Neural progenitor cell (in vitro differentiated cells): ENCODE data around the gene CAPG. TPM values are rescaled to one million over a fixed set of nuclear protein-coding genes. Genes with fewer than 3 reads are reported as not detected.

Experiments
- DNase-seq: peaks from one replicate; pipeline ENCODE4 v3.0.0-alpha.2; 2016; ENCODE audit warnings: low spot score
- H2AFZ ChIP-seq: fragments of 200-600 bp; sonication (generic); replicated peaks from 2 replicates; pipeline ENCODE4 v1.6.1; 2016; ENCODE audit warnings: antibody characterized with exemption
- H3F3A ChIP-seq: fragments of 200-600 bp; sonication (generic); 2 replicates; pipeline ENCODE4 v1.6.1; 2016; ENCODE audit warnings: antibody characterized with exemption, low read depth
- H3K27ac ChIP-seq: fragments of 200-600 bp; sonication (generic); 2 replicates; pipeline ENCODE4 v1.5.1; 2016; ENCODE audit warnings: mild to moderate bottlenecking
- H3K27me3 ChIP-seq: fragments of 200-600 bp; sonication (generic); 2 replicates; pipeline ENCODE4 v1.6.1; 2016; ENCODE audit warnings: mild to moderate bottlenecking, moderate library complexity
- H3K36me3 ChIP-seq: fragments of 200-600 bp; sonication (generic); 2 replicates; pipeline ENCODE4 v1.5.1; 2016
- H3K4me1 ChIP-seq: fragments of 200-600 bp; sonication (generic); 2 replicates; pipeline ENCODE4 v1.6.1; 2016; ENCODE audit warnings: mixed run types
- H3K4me2 ChIP-seq: fragments of 200-600 bp; sonication (generic); 2 replicates; pipeline ENCODE4 v1.6.1; 2016
- H3K4me3 ChIP-seq: fragments of 200-600 bp; sonication (generic); 2 replicates; pipeline ENCODE4 v1.5.1; 2016
- H3K79me2 ChIP-seq: fragments of 200-600 bp; sonication (generic); 2 replicates; pipeline ENCODE4 v1.6.1; 2016; ENCODE audit warnings: low read depth
- H3K9ac ChIP-seq: fragments of 200-600 bp; sonication (generic); 2 replicates; pipeline ENCODE4 v1.6.1; 2016
- H3K9me3 ChIP-seq: fragments of 200-600 bp; sonication (generic); 2 replicates; pipeline ENCODE4 v1.5.1; 2016; ENCODE audit warnings: low read depth
- H4K20me1 ChIP-seq: fragments of 200-600 bp; sonication (generic); 2 replicates; pipeline ENCODE4 v1.6.1; 2016; ENCODE audit warnings: low read depth
- H3K27ac Mint-ChIP-seq: 3 replicates; pipeline ENCODE4 v1.8.0; 2021; ENCODE audit warnings: mixed read lengths
- H3K27me3 Mint-ChIP-seq: 2 replicates; pipeline ENCODE4 v1.8.0; 2022; ENCODE audit warnings: low read depth, mild to moderate bottlenecking, inconsistent platforms, moderate library complexity, mixed read lengths; ENCODE audit not compliant: insufficient read depth
- H3K36me3 Mint-ChIP-seq: 3 replicates; pipeline ENCODE4 v1.8.0; 2021; ENCODE audit warnings: mixed read lengths
- H3K4me1 Mint-ChIP-seq: 3 replicates; pipeline ENCODE4 v1.8.0; 2021; ENCODE audit warnings: mixed read lengths
- H3K4me3 Mint-ChIP-seq: 3 replicates; pipeline ENCODE4 v1.8.0; 2021; ENCODE audit warnings: mild to moderate bottlenecking, moderate library complexity, mixed read lengths
- H3K9me3 Mint-ChIP-seq: 3 replicates; pipeline ENCODE4 v1.8.0; 2020; ENCODE audit warnings: mixed read lengths
- EZH2 ChIP-seq: fragments of 200-600 bp; sonication (generic); IDR thresholded peaks from 2 replicates; pipeline ENCODE4 v1.6.1; 2017; ENCODE audit warnings: antibody characterized with exemption, mild to moderate bottlenecking, moderate library complexity
- EZH2phosphoT487 ChIP-seq: fragments of 200-600 bp; sonication (generic); IDR thresholded peaks from 2 replicates; pipeline ENCODE4 v1.6.1; 2017; ENCODE audit warnings: antibody characterized with exemption
- total RNA-seq: library from RNA; depleted of rRNA; stranded (reverse); fragments of >200 nt; gene quantifications from 2 replicates; pipeline ENCODE4 v1.2.3, GENCODE V29; 2015; ENCODE audit warnings: low replicate concordance
- TF ChIP-seq, protein P1 (sequence below): fragments of 200-600 bp; sonication (generic); IDR thresholded peaks from 2 replicates; pipeline ENCODE4 v1.5.1; 2017; ENCODE audit warnings: antibody characterized with exemption, mild to moderate bottlenecking

Gene CAPG
- total RNA-seq, 1 donor from 2014 or later: 23.9 TPM

DNA sequence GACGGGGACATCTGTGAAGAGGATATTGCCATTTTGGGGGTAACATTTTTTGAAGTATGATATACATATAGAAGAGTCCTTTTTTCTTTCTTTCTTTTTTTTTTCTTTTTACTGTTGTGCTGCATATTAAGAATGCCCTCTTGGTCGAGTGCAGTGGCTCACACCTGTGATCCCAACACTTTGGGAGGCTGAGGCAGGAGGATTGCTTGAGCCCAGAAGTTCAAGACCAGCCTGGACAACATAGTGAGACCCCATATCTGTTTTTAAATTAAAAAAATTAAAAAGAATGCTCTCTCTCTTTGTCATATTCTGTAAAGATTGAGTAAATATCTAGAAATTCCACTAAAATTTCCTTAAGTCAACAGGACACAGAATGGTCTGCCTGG is 11.9 kb upstream of the CAPG start:
- H3K9me3 ChIP-seq: no peaks in the 10 kb centered on the region
- peaks cover 6% of the 10 kb centered on the region for H3K4me1 ChIP-seq
- no peak overlapping the region for H2AFZ ChIP-seq
- TF ChIP-seq, protein P1, sequence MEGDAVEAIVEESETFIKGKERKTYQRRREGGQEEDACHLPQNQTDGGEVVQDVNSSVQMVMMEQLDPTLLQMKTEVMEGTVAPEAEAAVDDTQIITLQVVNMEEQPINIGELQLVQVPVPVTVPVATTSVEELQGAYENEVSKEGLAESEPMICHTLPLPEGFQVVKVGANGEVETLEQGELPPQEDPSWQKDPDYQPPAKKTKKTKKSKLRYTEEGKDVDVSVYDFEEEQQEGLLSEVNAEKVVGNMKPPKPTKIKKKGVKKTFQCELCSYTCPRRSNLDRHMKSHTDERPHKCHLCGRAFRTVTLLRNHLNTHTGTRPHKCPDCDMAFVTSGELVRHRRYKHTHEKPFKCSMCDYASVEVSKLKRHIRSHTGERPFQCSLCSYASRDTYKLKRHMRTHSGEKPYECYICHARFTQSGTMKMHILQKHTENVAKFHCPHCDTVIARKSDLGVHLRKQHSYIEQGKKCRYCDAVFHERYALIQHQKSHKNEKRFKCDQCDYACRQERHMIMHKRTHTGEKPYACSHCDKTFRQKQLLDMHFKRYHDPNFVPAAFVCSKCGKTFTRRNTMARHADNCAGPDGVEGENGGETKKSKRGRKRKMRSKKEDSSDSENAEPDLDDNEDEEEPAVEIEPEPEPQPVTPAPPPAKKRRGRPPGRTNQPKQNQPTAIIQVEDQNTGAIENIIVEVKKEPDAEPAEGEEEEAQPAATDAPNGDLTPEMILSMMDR: no peak
- TF ChIP-seq EZH2 (no peak), EZH2phosphoT487 (no peak)
- H3K4me3 ChIP-seq: no peak overlapping the region
- Mint-ChIP-seq H3K4me1 (peaks cover 31% of the 10 kb centered on the region), H3K36me3 (no peaks in the 10 kb centered on the region), H3K9me3 (no peaks in the 10 kb centered on the region), H3K27me3 (peaks cover 10% of the 10 kb centered on the region), H3K4me3 (peak overlapping the region; percentile 44), H3K27ac (peak overlapping the region; percentile 95)
- H4K20me1 ChIP-seq: no peaks in the 10 kb centered on the region
- H3K9ac ChIP-seq: no peak overlapping the region
- H3K27me3 ChIP-seq: no peaks in the 10 kb centered on the region
- no peak overlapping the region for H3K4me2 ChIP-seq
- H3K79me2 ChIP-seq: no peaks in the 10 kb centered on the region
- no peak overlapping the region for H3K27ac ChIP-seq
- peaks cover 12% of the 10 kb centered on the region for H3F3A ChIP-seq
- H3K36me3 ChIP-seq: no peaks in the 10 kb centered on the region
- DNase-seq: no peak

DNA sequence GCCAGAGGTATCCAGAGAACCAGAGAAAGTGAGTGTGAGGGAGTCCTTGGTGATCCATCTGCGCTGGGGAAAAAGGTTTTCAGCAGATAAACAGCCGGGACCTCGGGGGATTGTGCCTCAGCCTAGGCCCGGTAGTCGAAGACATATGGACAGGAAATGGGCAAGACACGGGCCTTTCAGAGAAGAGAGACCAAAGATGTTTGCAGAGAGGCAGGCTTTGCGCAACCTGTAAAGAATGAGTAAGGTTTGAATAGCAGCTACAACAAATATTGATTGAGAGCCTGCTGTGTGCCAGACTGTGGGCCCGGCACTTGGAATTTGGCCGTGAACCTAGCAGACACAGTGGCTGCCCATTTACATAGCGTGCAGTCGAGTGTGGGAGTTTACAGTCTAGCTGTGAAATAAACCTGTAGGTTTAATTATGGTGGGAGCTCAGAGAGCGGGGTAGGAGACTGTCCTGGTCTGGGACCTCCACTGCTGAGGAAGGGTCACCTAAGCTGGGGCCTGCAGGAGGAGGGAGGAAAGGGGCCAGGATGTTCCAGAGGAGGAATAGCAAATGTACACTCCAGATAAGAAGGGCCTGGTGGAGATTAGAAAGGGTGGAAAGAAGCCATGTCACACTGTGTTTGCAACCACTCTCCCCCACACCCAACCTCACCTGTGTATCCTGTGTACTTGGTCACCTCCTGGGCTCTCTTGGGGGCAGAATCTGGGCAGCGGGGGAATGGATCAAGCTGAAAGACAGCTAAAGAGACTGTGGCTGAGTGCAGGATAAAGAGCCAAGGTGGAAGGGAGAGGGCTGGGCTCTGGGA is 11.3 kb upstream of the CAPG start:
- Histone ChIP-seq H3F3A (peaks cover 12% of the 10 kb centered on the region), H3K36me3 (no peaks in the 10 kb centered on the region), H3K4me3 (no peak overlapping the region), H4K20me1 (no peaks in the 10 kb centered on the region), H3K9ac (no peak overlapping the region), H3K27ac (no peak overlapping the region), H3K79me2 (no peaks in the 10 kb centered on the region), H2AFZ (peak overlapping the region; percentile 77), H3K9me3 (no peaks in the 10 kb centered on the region), H3K4me2 (peak overlapping the region; percentile 19), H3K27me3 (no peaks in the 10 kb centered on the region), H3K4me1 (peaks cover 6% of the 10 kb centered on the region)
- no peak for DNase-seq
- Mint-ChIP-seq H3K27me3 (peaks cover 8% of the 10 kb centered on the region), H3K36me3 (no peaks in the 10 kb centered on the region), H3K4me1 (peaks cover 31% of the 10 kb centered on the region), H3K27ac (peak overlapping the region; percentile 95), H3K4me3 (peak overlapping the region; percentile 66), H3K9me3 (no peaks in the 10 kb centered on the region)
- TF ChIP-seq, protein P1: no peak
- no peak for TF ChIP-seq EZH2
- no peak for TF ChIP-seq EZH2phosphoT487

GRCh38 chr2:85420536-85421259 is 10.5 kb upstream of the CAPG start:
- no peaks in the 10 kb centered on the region for H3K9me3 Mint-ChIP-seq
- peak; percentile 90 for DNase-seq
- Histone ChIP-seq H3K4me1 (peaks cover 6% of the 10 kb centered on the region), H3K4me2 (peak overlapping the region; percentile 19), H3K36me3 (no peaks in the 10 kb centered on the region), H4K20me1 (no peaks in the 10 kb centered on the region), H3K4me3 (no peak overlapping the region), H3K9me3 (no peaks in the 10 kb centered on the region), H3K27me3 (no peaks in the 10 kb centered on the region), H2AFZ (peak overlapping the region; percentile 77), H3K9ac (no peak overlapping the region), H3K27ac (no peak overlapping the region), H3F3A (peaks cover 12% of the 10 kb centered on the region), H3K79me2 (no peaks in the 10 kb centered on the region)
- TF ChIP-seq EZH2phosphoT487 (no peak), EZH2 (no peak)
- TF ChIP-seq, protein P1: peak; percentile 100
- H3K36me3 Mint-ChIP-seq: no peaks in the 10 kb centered on the region
- H3K4me1 Mint-ChIP-seq: peaks cover 33% of the 10 kb centered on the region
- H3K4me3 Mint-ChIP-seq: peak overlapping the region; percentile 66
- H3K27ac Mint-ChIP-seq: peak overlapping the region; percentile 95
- H3K27me3 Mint-ChIP-seq: peaks cover 8% of the 10 kb centered on the region
